Brain microvascular endothelial cell (primary cell): Measurements from ENCODE around the gene ZNF407.

Source experiments
- DNase-seq: peaks from one replicate; pipeline ENCODE4 v3.0.0-alpha.2; 2020
- H3K27ac ChIP-seq: fragments of 250-450 bp; sonication (Bioruptor Pico); 2 replicates; pipeline ENCODE4 v1.5.1; 2020; ENCODE audit warnings: mild to moderate bottlenecking, moderate library complexity
- H3K27me3 ChIP-seq: fragments of 250-450 bp; sonication (Bioruptor Pico); replicated peaks from 2 replicates; pipeline ENCODE4 v1.5.1; 2020; ENCODE audit warnings: mild to moderate bottlenecking
- H3K36me3 ChIP-seq: fragments of 250-450 bp; sonication (Bioruptor Pico); replicated peaks from 2 replicates; pipeline ENCODE4 v1.5.1; 2020; ENCODE audit warnings: mild to moderate bottlenecking
- H3K4me3 ChIP-seq: 2 replicates; pipeline ENCODE4 v1.5.1; 2011; ENCODE audit warnings: low read depth, mild to moderate bottlenecking, control low read depth, low read length, moderate library complexity
- in situ Hi-C: cut with HindIII; loops from 2 replicates; pipeline ENCODE4 v1.10.0; 2017; ENCODE audit warnings: low sequenced_read_pairs, low pct_ligation_motif_present
- TF ChIP-seq, protein P1 (sequence below): IDR thresholded peaks from 2 replicates; pipeline ENCODE4 v1.5.1; 2011; ENCODE audit warnings: low read depth, mild to moderate bottlenecking, moderate library complexity, low read length, control low read depth, inconsistent platforms; ENCODE audit errors: missing control alignments

ZNF407 gene

DNA sequence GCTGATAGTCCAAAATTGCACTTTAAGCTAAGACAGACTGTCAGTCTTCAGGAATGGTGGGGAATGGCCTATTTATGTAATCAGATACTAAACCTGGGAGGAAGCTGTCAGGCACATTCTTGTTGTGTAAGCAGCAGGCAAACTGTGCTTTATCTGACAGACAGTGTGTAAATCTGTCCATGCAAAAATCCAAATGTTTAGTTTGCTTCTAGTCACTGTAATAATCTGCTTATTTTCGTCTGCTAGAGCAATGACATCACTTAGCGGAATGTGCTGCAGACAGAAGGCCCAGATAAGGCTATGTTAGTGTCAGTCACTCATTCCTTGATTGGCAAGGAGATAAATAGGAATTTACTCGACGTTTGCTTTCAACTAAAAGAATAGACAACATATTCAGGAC is 263.5 kb downstream of the ZNF407 start:
- Histone ChIP-seq H3K27me3 (no peaks in the 10 kb centered on the region), H3K27ac (no peak overlapping the region), H3K36me3 (no peaks in the 10 kb centered on the region), H3K4me3 (no peak overlapping the region)
- in situ Hi-C loops = no loop called here
- TF ChIP-seq, protein P1, sequence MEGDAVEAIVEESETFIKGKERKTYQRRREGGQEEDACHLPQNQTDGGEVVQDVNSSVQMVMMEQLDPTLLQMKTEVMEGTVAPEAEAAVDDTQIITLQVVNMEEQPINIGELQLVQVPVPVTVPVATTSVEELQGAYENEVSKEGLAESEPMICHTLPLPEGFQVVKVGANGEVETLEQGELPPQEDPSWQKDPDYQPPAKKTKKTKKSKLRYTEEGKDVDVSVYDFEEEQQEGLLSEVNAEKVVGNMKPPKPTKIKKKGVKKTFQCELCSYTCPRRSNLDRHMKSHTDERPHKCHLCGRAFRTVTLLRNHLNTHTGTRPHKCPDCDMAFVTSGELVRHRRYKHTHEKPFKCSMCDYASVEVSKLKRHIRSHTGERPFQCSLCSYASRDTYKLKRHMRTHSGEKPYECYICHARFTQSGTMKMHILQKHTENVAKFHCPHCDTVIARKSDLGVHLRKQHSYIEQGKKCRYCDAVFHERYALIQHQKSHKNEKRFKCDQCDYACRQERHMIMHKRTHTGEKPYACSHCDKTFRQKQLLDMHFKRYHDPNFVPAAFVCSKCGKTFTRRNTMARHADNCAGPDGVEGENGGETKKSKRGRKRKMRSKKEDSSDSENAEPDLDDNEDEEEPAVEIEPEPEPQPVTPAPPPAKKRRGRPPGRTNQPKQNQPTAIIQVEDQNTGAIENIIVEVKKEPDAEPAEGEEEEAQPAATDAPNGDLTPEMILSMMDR = no peak
- DNase-seq = peak; percentile 66

DNA sequence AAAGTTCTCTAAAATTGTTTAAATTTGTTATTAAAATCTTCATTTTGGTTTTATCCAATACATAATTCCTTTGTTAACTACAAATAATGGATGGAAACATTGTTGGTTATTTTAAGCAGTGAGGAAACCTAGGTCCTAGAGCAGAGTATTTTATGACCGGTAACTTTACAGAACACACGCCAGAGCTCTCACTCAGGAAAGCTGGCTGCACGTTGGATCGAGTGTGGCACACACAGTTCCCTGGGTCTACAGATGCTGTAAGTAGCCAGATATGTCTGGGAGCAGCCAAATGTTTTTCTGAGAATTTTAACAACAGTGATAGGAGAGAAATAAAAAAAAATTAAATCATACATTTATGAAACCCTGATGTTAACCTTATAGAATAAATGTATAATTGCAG is 264.4 kb downstream of the ZNF407 start:
- no peak for DNase-seq
- TF ChIP-seq, protein P1 = no peak
- no peaks in the 10 kb centered on the region for H3K27me3 ChIP-seq
- H3K36me3 ChIP-seq = no peaks in the 10 kb centered on the region
- no peak overlapping the region for H3K4me3 ChIP-seq
- no peak overlapping the region for H3K27ac ChIP-seq
- in situ Hi-C loops = no loop called here

DNA sequence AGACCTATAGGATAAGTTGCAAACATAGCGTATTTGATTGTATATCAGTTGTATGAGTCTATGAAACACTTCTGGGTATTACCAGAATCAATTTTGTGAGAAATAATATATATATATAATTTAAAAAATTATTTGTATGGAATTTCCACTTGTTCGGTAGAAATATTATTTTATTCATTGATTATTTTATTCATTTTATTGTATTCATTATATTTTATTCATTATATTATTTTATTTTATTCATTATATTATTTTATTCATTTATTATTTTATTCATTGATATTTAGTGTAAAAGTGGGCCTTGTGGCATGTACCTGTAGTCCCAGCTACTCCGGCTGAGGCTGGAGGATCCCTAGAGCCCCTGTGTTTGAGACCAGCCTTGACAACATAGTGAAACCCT is 268.9 kb downstream of the ZNF407 start:
- Histone ChIP-seq H3K4me3 (no peak overlapping the region), H3K36me3 (no peaks in the 10 kb centered on the region), H3K27me3 (no peaks in the 10 kb centered on the region), H3K27ac (no peak overlapping the region)
- in situ Hi-C loops = no loop called here
- TF ChIP-seq, protein P1 = no peak
- DNase-seq = no peak

DNA sequence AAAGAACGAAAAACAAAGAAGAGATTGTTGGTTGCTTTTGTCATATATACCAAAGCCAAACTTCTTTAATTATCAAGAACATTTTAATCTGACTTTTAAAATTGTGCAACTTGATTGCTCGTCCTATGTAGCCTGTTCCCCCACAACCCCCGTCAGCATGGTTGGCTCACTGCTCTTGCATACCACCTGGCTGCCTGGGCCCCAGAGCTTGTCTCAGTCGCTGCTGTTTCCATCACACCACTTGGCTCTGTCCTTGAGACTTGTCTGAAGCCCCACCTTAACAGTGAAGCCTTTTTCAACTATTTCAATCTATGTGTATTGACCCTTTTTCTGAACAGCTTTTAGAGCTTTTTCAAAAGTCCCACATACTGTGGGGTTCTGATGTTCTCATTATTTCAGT is 270.8 kb downstream of the ZNF407 start:
- TF ChIP-seq, protein P1 = no peak
- no peak overlapping the region for H3K4me3 ChIP-seq
- no peaks in the 10 kb centered on the region for H3K27me3 ChIP-seq
- DNase-seq = no peak
- H3K36me3 ChIP-seq = no peaks in the 10 kb centered on the region
- in situ Hi-C loops = no loop called here
- H3K27ac ChIP-seq = no peak overlapping the region

DNA sequence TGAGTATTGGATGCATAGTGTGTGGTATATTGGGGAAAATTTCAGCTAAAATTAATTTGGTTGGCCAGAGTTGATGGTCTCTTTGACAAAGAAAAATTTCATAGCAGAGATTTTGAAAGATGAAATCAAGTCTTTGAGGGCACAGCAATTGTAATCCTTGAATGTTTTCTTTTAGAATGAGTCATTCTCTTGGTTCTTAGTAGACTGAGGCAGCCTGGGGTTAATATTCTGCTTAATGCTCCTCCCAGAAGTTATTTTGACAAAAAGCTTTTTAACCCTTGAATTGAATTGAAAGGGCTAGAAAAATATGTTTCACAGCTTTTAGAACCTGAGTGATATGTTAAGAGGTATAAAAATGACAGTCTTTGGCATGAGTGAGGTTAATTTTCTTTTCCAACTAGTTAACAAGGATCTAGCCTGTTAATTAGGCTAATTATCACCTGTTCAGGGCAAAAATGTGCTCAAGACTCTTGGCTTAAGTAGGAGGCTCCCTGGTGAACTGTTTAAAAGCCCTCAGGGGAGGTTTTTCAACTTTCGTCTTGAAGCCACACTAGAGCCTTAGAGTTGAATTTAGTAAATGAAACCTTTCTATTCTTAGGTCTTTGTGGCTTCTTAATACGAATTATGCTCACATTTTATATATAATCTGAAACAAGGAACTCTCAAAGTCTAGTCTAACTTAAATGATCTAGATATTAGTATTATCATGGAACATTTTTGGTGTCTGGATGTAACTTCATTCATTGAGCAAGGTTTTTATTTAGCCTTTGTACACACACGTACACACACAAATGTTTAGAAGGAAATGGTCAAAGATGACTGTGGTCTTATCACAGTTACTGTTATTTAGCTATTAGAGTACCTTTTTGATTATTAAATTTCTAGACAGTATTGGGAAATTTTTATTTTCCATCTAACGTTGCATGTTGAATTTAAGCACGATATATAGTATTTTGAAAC is 272.5 kb downstream of the ZNF407 start:
- TF ChIP-seq, protein P1 = no peak
- peak; percentile 6 for DNase-seq
- in situ Hi-C loops = no loop called here
- H3K36me3 ChIP-seq = no peaks in the 10 kb centered on the region
- H3K27ac ChIP-seq = no peak overlapping the region
- no peaks in the 10 kb centered on the region for H3K27me3 ChIP-seq
- H3K4me3 ChIP-seq = no peak overlapping the region
